ENCODE measurements around the gene PCDH9. TPM values are rescaled to one million over a fixed set of nuclear protein-coding genes. Genes with fewer than 3 reads are reported as not detected.

Gene PCDH9
- total and polyA plus RNA-seq, 11 donors: 3.0 to 39.6 (median 21.6) TPM

DNA sequence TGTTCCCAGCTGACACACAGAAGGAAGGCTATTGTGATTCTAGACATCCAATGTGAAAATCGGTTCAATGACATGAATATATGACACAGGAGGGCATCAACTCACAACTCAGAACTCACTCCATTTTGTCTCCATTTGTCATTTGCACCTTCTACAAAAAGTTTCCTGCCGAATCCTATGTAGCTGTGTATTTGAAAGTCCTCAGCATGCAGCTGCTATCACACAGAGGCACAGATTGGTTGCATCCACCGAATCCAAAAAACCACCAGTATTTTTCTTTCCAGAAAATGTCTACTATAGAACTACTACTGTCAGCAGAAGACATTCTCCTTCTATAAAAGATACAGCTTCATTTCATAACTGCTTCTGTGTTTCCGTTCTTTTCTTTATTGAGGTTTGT lies 13.3 kb downstream of the PCDH9 start:
- Histone ChIP-seq H3K4me3 (no peak overlapping the region), H3K36me3 (no peaks in the 10 kb centered on the region), H3K9me3 (no peaks in the 10 kb centered on the region), H3K27ac (no peak overlapping the region), H3K27me3 (no peaks in the 10 kb centered on the region), H3K4me1 (peaks cover 0 to 24% (median under 1%) of the 10 kb centered on the region in 12 donors)
- ATAC-seq (no peak), DNase-seq (no peak)
- no peak for TF ChIP-seq POLR2A (IDR thresholded peaks at IDR 0.05)
- TF ChIP-seq, protein P1, sequence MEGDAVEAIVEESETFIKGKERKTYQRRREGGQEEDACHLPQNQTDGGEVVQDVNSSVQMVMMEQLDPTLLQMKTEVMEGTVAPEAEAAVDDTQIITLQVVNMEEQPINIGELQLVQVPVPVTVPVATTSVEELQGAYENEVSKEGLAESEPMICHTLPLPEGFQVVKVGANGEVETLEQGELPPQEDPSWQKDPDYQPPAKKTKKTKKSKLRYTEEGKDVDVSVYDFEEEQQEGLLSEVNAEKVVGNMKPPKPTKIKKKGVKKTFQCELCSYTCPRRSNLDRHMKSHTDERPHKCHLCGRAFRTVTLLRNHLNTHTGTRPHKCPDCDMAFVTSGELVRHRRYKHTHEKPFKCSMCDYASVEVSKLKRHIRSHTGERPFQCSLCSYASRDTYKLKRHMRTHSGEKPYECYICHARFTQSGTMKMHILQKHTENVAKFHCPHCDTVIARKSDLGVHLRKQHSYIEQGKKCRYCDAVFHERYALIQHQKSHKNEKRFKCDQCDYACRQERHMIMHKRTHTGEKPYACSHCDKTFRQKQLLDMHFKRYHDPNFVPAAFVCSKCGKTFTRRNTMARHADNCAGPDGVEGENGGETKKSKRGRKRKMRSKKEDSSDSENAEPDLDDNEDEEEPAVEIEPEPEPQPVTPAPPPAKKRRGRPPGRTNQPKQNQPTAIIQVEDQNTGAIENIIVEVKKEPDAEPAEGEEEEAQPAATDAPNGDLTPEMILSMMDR (IDR thresholded peaks at IDR 0.05): no peak
- intact Hi-C loops (cut with DNase I): loop anchor here in 2 of 10 donors (5.0 kb wide), 2 partner anchors 140 to 525 kb away; no protein-coding TSS in a partner anchor
- 72 to 86% (median 77%) methylated on average over 4 of the region's 4 CpGs for WGBS, 4 donors

DNA sequence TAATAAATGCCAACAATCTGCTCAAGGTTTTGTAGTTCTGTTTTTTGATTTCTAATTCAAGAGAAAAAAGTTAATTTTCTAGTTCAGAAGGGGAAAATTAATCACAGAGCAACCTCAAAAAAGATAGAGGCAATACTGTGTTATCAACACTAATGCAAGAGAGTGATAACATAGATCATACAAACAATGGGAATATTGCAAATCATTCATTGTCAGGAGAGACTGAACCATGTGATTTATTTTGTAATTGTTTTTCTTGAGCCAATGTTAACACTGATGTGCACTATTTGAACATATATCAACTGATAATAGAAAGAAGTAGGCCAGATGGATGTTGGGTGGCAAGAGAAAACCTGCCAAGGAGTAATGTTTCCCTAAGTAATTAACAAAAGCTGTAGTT lies 19.9 kb downstream of the PCDH9 start:
- no peaks in the 10 kb centered on the region for H3K27me3 ChIP-seq
- H3K4me1 ChIP-seq: peaks cover 0 to under 1% (median 0%) of the 10 kb centered on the region in 12 donors
- no peak overlapping the region for H3K27ac ChIP-seq
- H3K4me3 ChIP-seq: no peak overlapping the region
- no peak for ATAC-seq
- intact Hi-C loops (cut with DNase I): no loop called here
- no peak for DNase-seq
- H3K9me3 ChIP-seq: no peaks in the 10 kb centered on the region
- no peaks in the 10 kb centered on the region for H3K36me3 ChIP-seq
- TF ChIP-seq, protein P1 (IDR thresholded peaks at IDR 0.05): no peak
- no peak for TF ChIP-seq POLR2A (IDR thresholded peaks at IDR 0.05)

DNA sequence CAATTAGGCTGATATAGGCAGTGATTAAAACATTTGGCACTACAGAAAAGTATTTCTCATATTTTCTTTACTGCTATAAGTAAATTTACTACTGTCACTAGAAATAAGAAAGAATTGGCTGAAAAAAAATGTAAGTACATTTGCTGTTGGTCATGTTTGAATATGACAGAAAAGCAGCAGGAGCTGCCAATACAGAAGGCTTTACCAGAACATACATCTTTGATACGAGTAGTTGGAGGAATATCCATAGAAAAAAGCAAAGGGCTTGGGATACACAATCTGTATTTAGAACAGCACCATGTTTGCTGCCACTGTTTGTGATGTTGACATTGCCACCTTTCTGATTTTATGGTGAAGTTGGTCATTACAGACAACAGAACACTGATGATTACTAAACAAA lies 21.6 kb downstream of the PCDH9 start:
- no peak overlapping the region for H3K27ac ChIP-seq
- ATAC-seq (no peak), DNase-seq (no peak)
- no peak overlapping the region for H3K4me3 ChIP-seq
- peaks cover 0 to 11% (median 0%) of the 10 kb centered on the region in 12 donors for H3K4me1 ChIP-seq
- intact Hi-C loops (cut with DNase I): no loop called here
- H3K9me3 ChIP-seq: no peaks in the 10 kb centered on the region
- TF ChIP-seq, protein P1 (IDR thresholded peaks at IDR 0.05): no peak
- no peak for TF ChIP-seq POLR2A (IDR thresholded peaks at IDR 0.05)
- 85 to 92% (median 87%) methylated on average over 1 of the region's 1 CpG for WGBS, 4 donors
- no peaks in the 10 kb centered on the region for H3K36me3 ChIP-seq
- no peaks in the 10 kb centered on the region for H3K27me3 ChIP-seq

DNA sequence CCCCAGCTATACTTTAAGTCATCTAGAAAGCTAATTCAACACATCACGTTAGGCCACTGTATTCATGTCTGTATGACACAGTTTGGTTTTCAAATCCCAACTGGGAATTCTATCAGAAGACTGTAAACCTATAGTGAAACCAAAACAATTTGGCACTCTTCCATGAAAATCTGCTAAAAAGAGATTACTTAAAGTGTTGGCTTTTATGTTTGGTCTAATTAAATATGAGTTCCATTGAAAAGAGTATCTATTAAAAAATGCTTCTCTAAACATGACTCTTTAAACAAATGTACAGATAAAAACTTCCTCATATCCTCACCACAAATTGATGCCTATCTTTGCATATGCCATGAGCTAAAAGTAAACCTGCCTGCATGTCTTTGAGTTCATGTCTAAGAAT lies 25.4 kb downstream of the PCDH9 start:
- no peak for DNase-seq
- no peak overlapping the region for H3K27ac ChIP-seq
- H3K27me3 ChIP-seq: no peaks in the 10 kb centered on the region
- ATAC-seq: no peak
- WGBS, 4 donors: 44 to 73% (median 54%) methylated on average over 1 of the region's 1 CpG
- no peak overlapping the region for H3K4me3 ChIP-seq
- peaks cover 0 to 11% (median 0%) of the 10 kb centered on the region in 12 donors for H3K4me1 ChIP-seq
- H3K9me3 ChIP-seq: no peaks in the 10 kb centered on the region
- intact Hi-C loops (cut with DNase I): no loop called here
- TF ChIP-seq POLR2A (IDR thresholded peaks at IDR 0.05): no peak
- H3K36me3 ChIP-seq: no peaks in the 10 kb centered on the region

DNA sequence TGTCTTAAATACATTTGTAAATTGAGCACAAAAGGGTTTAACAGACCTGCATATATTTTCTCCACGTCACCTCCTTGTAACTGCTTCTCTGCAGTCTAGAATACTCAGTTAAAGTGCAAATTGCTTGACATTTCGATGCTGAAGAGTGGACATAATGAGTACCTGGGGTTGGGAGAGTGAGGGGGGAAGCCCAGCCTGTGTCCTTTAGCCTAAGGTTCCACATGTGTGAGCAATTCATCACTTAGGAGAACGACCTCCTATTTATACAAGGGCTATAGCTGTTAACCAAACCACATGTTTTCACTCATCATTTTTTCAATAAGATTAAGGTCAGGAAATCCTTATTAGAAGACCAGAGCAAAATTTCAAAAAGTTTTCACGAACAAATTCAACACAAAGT lies 29.5 kb downstream of the PCDH9 start:
- no peaks in the 10 kb centered on the region for H3K27me3 ChIP-seq
- no peak overlapping the region for H3K4me3 ChIP-seq
- no peaks in the 10 kb centered on the region for H3K36me3 ChIP-seq
- H3K4me1 ChIP-seq: peaks cover 0 to 11% (median 0%) of the 10 kb centered on the region in 12 donors
- WGBS, 4 donors: 70 to 77% (median 74%) methylated on average over 4 of the region's 4 CpGs
- TF ChIP-seq, protein P1 (IDR thresholded peaks at IDR 0.05): no peak
- no peak for TF ChIP-seq POLR2A (IDR thresholded peaks at IDR 0.05)
- H3K9me3 ChIP-seq: no peaks in the 10 kb centered on the region
- intact Hi-C loops (cut with DNase I): no loop called here
- no peak for DNase-seq
- no peak for ATAC-seq
- no peak overlapping the region for H3K27ac ChIP-seq

Measured in heart left ventricle (tissue), 16 donors.